GM23338 (cell line): ENCODE data around the gene IGF2BP1. TPM values are rescaled to one million over a fixed set of nuclear protein-coding genes. Genes with fewer than 3 reads are reported as not detected.

ENCODE experiments used
- ATAC-seq: fragments of 200-7000 bp; cut with Tn5 transposase; 3 replicates; pipeline ENCODE4 v1.9.1; 2020
- DNase-seq: peaks from one replicate; pipeline ENCODE4 v3.0.0-alpha.2; 2015; ENCODE audit warnings: low spot score
- H2AFZ ChIP-seq: fragments of 200-600 bp; sonication (generic); 2 replicates; pipeline ENCODE4 v1.8.0; 2016; ENCODE audit warnings: antibody characterized with exemption, mild to moderate bottlenecking, moderate library complexity
- H3F3A ChIP-seq: fragments of 200-600 bp; sonication (generic); replicated peaks from 2 replicates; pipeline ENCODE4 v1.8.0; 2017; ENCODE audit warnings: antibody characterized with exemption, mixed run types, low read depth
- H3K27ac ChIP-seq: fragments of 200-600 bp; sonication (generic); 2 replicates; pipeline ENCODE4 v1.6.1; 2016; ENCODE audit warnings: low read depth
- H3K27me3 ChIP-seq: fragments of 200-600 bp; sonication (generic); 2 replicates; pipeline ENCODE4 v1.8.0; 2016; ENCODE audit warnings: mild to moderate bottlenecking, mixed run types, moderate library complexity; ENCODE audit not compliant: insufficient read depth
- H3K36me3 ChIP-seq: fragments of 200-600 bp; sonication (generic); 2 replicates; pipeline ENCODE4 v1.8.0; 2016; ENCODE audit warnings: mild to moderate bottlenecking; ENCODE audit not compliant: insufficient read depth
- H3K4me1 ChIP-seq: fragments of 200-600 bp; sonication (generic); 2 replicates; pipeline ENCODE4 v1.8.0; 2016; ENCODE audit warnings: mild to moderate bottlenecking, moderate library complexity; ENCODE audit not compliant: insufficient read depth
- H3K4me2 ChIP-seq: fragments of 200-600 bp; sonication (generic); 2 replicates; pipeline ENCODE4 v1.7.1; 2017; ENCODE audit warnings: mixed run types
- H3K4me3 ChIP-seq: fragments of 200-600 bp; sonication (generic); 2 replicates; pipeline ENCODE4 v1.6.1; 2016; ENCODE audit warnings: mixed run types
- H3K79me2 ChIP-seq: fragments of 200-600 bp; sonication (generic); replicated peaks from 2 replicates; pipeline ENCODE4 v1.8.0; 2017; ENCODE audit warnings: mild to moderate bottlenecking; ENCODE audit not compliant: insufficient read depth
- H3K9me2 ChIP-seq: fragments of 200-600 bp; sonication (generic); 2 replicates; pipeline ENCODE4 v1.8.0; 2017; ENCODE audit not compliant: insufficient read depth
- H4K20me1 ChIP-seq: fragments of 200-600 bp; sonication (generic); replicated peaks from 2 replicates; pipeline ENCODE4 v1.8.0; 2017; ENCODE audit warnings: mild to moderate bottlenecking; ENCODE audit not compliant: insufficient read depth
- H3K27ac Mint-ChIP-seq: 2 replicates; pipeline ENCODE4 v1.8.0; 2020; ENCODE audit warnings: inconsistent platforms, mild to moderate bottlenecking, moderate library complexity, mixed read lengths
- H3K27me3 Mint-ChIP-seq: 3 replicates; pipeline ENCODE4 v1.8.0; 2022; ENCODE audit warnings: low read depth, mild to moderate bottlenecking, moderate library complexity, mixed read lengths, inconsistent platforms; ENCODE audit not compliant: insufficient read depth, poor library complexity
- H3K36me3 Mint-ChIP-seq: 3 replicates; pipeline ENCODE4 v1.8.0; 2021; ENCODE audit warnings: low read depth, mild to moderate bottlenecking, inconsistent platforms, moderate library complexity, mixed read lengths
- H3K4me1 Mint-ChIP-seq: 3 replicates; pipeline ENCODE4 v1.8.0; 2020; ENCODE audit warnings: mild to moderate bottlenecking, inconsistent platforms, mixed read lengths
- H3K4me3 Mint-ChIP-seq: 3 replicates; pipeline ENCODE4 v1.8.0; 2021; ENCODE audit warnings: moderate library complexity, mild to moderate bottlenecking, inconsistent platforms, mixed read lengths
- H3K9me3 Mint-ChIP-seq: 3 replicates; pipeline ENCODE4 v1.8.0; 2020; ENCODE audit warnings: moderate library complexity, mild to moderate bottlenecking, inconsistent platforms, mixed read lengths
- CTCF ChIP-seq, 2 experiments: fragments of 200-600 bp in 1 of 2; sonication (generic) in 1 of 2; conservative IDR thresholded peaks; 2 replicates each; pipeline versions ENCODE4 v1.5.1 to v1.6.1; 2016 to 2017; ENCODE audit warnings: antibody characterized with exemption in 2 of 2, low read depth in 2 of 2, mild to moderate bottlenecking in 2 of 2, moderate library complexity in 1 of 2
- ETS1 ChIP-seq: IDR thresholded peaks from 2 replicates; pipeline ENCODE4 v1.6.1; 2016; ENCODE audit warnings: antibody characterized with exemption
- REST ChIP-seq: IDR thresholded peaks from one replicate; pipeline ENCODE4 v1.6.1; 2018; ENCODE audit warnings: antibody characterized with exemption; ENCODE audit not compliant: unreplicated experiment
- STAT1 ChIP-seq: IDR thresholded peaks from one replicate; pipeline ENCODE4 v1.6.1; 2016; ENCODE audit warnings: antibody characterized with exemption; ENCODE audit not compliant: unreplicated experiment
- ZNF114 ChIP-seq: fragments of 250-450 bp; sonication (Bioruptor Pico); IDR thresholded peaks from 2 replicates; pipeline ENCODE4 v1.5.0; 2020; ENCODE audit warnings: mild to moderate bottlenecking, moderate library complexity
- ZNF462 ChIP-seq: fragments of 250-450 bp; sonication (Bioruptor Pico); IDR thresholded peaks from 2 replicates; pipeline ENCODE4 v1.5.0; 2020; ENCODE audit warnings: mild to moderate bottlenecking, moderate library complexity
- polyA plus RNA-seq: library from polyadenylated mRNA; unstranded; fragments of >200 nt; fragmentation: Nextera tagmentation; extraction: Ambion mirVana; gene quantifications from 2 replicates; pipeline ENCODE4 v1.2.1, GENCODE V29; 2016
- total RNA-seq: library from RNA; depleted of rRNA; stranded (reverse); fragments of >200 nt; shearing (Covaris generic); gene quantifications from 2 replicates; pipeline ENCODE4 v1.2.3, GENCODE V29; 2014

The IGF2BP1 gene
- total and polyA plus RNA-seq, 2 experiments from 2014 or later = 68.6 to 249 TPM

- no peak for TF ChIP-seq ZNF114 (CRISPR knock-in tag)
Measured at GRCh38 chr17:49090878-49091594, 93.9 kb downstream of the IGF2BP1 start (continued).

- Mint-ChIP-seq H3K27ac (no peak overlapping the region), H3K36me3 (no peaks in the 10 kb centered on the region), H3K27me3 (peaks cover 6% of the 10 kb centered on the region), H3K4me3 (no peak overlapping the region), H3K9me3 (no peaks in the 10 kb centered on the region; the same call in 2 of the 3 replicates), H3K4me1 (peaks cover 6% of the 10 kb centered on the region; the same call in 2 of the 3 replicates)
- no peaks in the 10 kb centered on the region for H3K79me2 ChIP-seq
- H2AFZ ChIP-seq = peak overlapping the region; percentile 88
- TF ChIP-seq CTCF (conservative IDR thresholded peaks at IDR 0.05; ENCODE audit: low read depth in 2 of 2) = no peak
- no peak for TF ChIP-seq STAT1
- TF ChIP-seq ZNF462 = no peak
- TF ChIP-seq REST = no peak
- TF ChIP-seq ETS1 = no peak
- H4K20me1 ChIP-seq = no peaks in the 10 kb centered on the region
- H3K9me2 ChIP-seq = no peaks in the 10 kb centered on the region
- H3K36me3 ChIP-seq = no peaks in the 10 kb centered on the region
- no peak overlapping the region for H3K4me3 ChIP-seq
- ATAC-seq (no peak), DNase-seq (no peak)
- H3K27me3 ChIP-seq = no peaks in the 10 kb centered on the region
- H3K4me2 ChIP-seq = no peak overlapping the region
- no peaks in the 10 kb centered on the region for H3F3A ChIP-seq
- H3K27ac ChIP-seq = no peak overlapping the region
- no peaks in the 10 kb centered on the region for H3K4me1 ChIP-seq
Measured at GRCh38 chr17:49093131-49093530, 95.9 kb downstream of the IGF2BP1 start.
